HepG2 (cell line): ENCODE measurements around the gene SRC. TPM values are rescaled to one million over a fixed set of nuclear protein-coding genes. Genes with fewer than 3 reads are reported as not detected.

Experiments
- BHLHE40 ChIP-seq: IDR thresholded peaks from 2 replicates; pipeline ENCODE4 v1.6.1; 2011; ENCODE audit warnings: low read length, improper control_type of control experiment
- DNMT1 ChIP-seq: sonication (generic); formaldehyde crosslinking; IDR thresholded peaks from 2 replicates; pipeline ENCODE4 v1.5.1; 2020; ENCODE audit warnings: mild to moderate bottlenecking, missing genetic modification reagents
- SP2 ChIP-seq: sonication (generic); formaldehyde crosslinking; IDR thresholded peaks from 2 replicates; pipeline ENCODE4 v1.5.1; 2020; ENCODE audit warnings: mild to moderate bottlenecking, missing genetic modification reagents
- ZHX2 ChIP-seq, 2 experiments: sonication (generic) in 1 of 2; formaldehyde crosslinking in 1 of 2; IDR thresholded peaks; 2 replicates each; pipeline versions ENCODE4 v1.6.1 to v1.9.0; 2014 to 2022; ENCODE audit warnings: antibody characterized with exemption in 1 of 2, borderline replicate concordance in 1 of 2, inconsistent platforms in 1 of 2, low read depth in 1 of 2, missing genetic modification reagents in 1 of 2
- ZNF121 ChIP-seq: sonication (generic); formaldehyde crosslinking; IDR thresholded peaks from 2 replicates; pipeline ENCODE4 v1.5.0; 2020; ENCODE audit warnings: mild to moderate bottlenecking, missing genetic modification reagents
- ZNF790 ChIP-seq: sonication (generic); formaldehyde crosslinking; IDR thresholded peaks from 2 replicates; pipeline ENCODE4 v1.8.0; 2022; ENCODE audit warnings: missing genetic modification reagents, mild to moderate bottlenecking, borderline replicate concordance
- polyA plus RNA-seq, 8 experiments: library from polyadenylated mRNA; depleted of rRNA in 3 of 8; stranded (reverse) in 7 of 8; unstranded in 1 of 8; fragments of >200 nt; fragmentation: Illumina TruSeq in 4 of 8; extraction: Trizol in 4 of 8; gene quantifications; 2 replicates each; pipeline versions ENCODE4 v1.2.1 to v1.2.3, GENCODE V29; 2011 to 2016; ENCODE audit warnings: low read depth in 4 of 8, missing spikeins in 1 of 8, mixed read lengths in 1 of 8; ENCODE audit not compliant: insufficient read depth in 1 of 8
- total RNA-seq, 5 experiments: library from RNA; depleted of rRNA; stranded (reverse); fragments of >200 nt; fragmentation: Illumina TruSeq; extraction: Trizol; gene quantifications; 2 replicates each; pipeline ENCODE4 v1.2.3, GENCODE V29; 2016; ENCODE audit warnings: low read depth in 1 of 5
- TF ChIP-seq, protein P1 (sequence below): sonication (generic); formaldehyde crosslinking; IDR thresholded peaks from 2 replicates; pipeline ENCODE4 v1.8.0; 2022; ENCODE audit warnings: missing genetic modification reagents, low read depth, mild to moderate bottlenecking, borderline replicate concordance
- TF ChIP-seq, protein P2 (sequence below): sonication (generic); formaldehyde crosslinking; conservative IDR thresholded peaks from 2 replicates; pipeline ENCODE4 v1.4.0; 2020; ENCODE audit warnings: missing genetic modification reagents
- TF ChIP-seq, protein P3 (sequence below): fragments of 450-650 bp; IDR thresholded peaks from 2 replicates; pipeline ENCODE4 v1.6.1; 2017; ENCODE audit warnings: mild to moderate bottlenecking
- TF ChIP-seq, protein P4 (sequence below), 2 experiments: sonication (generic) in 1 of 2; formaldehyde crosslinking in 1 of 2; IDR thresholded peaks; 2 replicates each; pipeline versions ENCODE4 v1.5.1 to v1.6.1; 2011 to 2020; ENCODE audit warnings: borderline replicate concordance in 1 of 2, low read depth in 1 of 2, low read length in 1 of 2, mild to moderate bottlenecking in 1 of 2, missing genetic modification reagents in 1 of 2, moderate library complexity in 1 of 2
- TF ChIP-seq, protein P5 (sequence below): sonication (generic); formaldehyde crosslinking; IDR thresholded peaks from 2 replicates; pipeline ENCODE4 v1.5.0; 2020; ENCODE audit warnings: missing genetic modification reagents, mild to moderate bottlenecking, borderline replicate concordance

The SRC gene
- total and polyA plus RNA-seq, 2 of the 13 experiments (the other 11 are each of a cell fraction or from before 2014, with no cell fraction given), result 54.7 to 192 TPM

DNA sequence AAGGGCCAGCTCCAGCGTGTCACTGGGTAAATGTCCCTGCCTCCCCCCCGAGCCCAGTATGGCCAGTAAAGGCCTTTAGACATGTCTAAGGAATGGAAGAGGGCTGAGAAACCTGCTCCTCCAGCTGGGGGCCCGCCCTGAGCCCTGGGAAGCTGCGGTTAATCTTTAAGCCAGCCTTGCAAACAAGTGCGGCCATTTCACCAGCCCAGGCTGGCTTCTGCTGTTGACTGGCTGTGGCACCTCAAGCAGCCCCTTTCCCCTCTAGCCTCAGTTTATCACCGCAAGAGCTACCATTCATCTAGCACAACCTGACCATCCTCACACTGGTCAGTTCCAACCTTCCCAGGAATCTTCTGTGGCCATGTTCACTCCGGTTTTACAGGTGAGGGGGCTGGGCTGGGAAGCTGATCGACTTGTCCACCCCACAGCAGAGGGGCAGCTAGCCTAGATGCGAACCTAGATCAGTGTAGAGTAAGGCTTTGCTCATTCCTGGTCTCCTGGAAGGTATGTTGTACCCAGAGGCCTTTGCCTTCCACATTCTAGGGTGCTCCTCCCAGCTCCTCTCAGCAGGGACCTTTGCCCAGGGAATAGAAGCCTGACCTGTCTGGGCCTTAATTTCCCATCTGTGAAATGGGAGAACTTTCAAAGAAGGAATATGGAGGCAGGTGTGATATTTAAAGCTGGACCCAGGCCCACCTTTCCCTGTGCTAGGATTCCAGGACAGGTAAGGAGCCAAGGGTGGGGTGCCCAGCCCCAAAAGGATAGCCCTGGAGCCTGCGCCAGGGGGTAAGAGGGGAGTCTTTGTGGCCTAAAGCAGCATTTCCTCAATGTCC, 1.2 kb upstream of the SRC start (continued):
- TF ChIP-seq, protein P1, sequence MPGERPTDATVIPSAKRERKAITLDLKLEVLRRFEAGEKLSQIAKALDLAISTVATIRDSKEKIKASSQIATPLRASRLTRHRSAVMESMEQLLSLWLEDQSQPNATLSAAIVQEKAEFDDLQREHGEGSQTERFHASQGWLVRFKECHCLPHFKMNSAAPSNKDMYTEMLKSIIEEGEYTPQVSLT (CRISPR knock-in tag), result no peak
- TF ChIP-seq DNMT1 (CRISPR knock-in tag) (peak; percentile 79; the same call in 1 of the 2 replicates), ZNF790 (CRISPR knock-in tag) (no peak), ZHX2 (IDR thresholded peaks at IDR 0.05; ENCODE audit: low read depth) (no peak), ZHX2 (CRISPR knock-in tag; IDR thresholded peaks at IDR 0.05; ENCODE audit: borderline replicate concordance) (no peak), SP2 (no peak; the same call in 1 of the 2 replicates), ZNF121 (CRISPR knock-in tag) (peak; percentile 94), BHLHE40 (no peak)
- TF ChIP-seq, protein P2, sequence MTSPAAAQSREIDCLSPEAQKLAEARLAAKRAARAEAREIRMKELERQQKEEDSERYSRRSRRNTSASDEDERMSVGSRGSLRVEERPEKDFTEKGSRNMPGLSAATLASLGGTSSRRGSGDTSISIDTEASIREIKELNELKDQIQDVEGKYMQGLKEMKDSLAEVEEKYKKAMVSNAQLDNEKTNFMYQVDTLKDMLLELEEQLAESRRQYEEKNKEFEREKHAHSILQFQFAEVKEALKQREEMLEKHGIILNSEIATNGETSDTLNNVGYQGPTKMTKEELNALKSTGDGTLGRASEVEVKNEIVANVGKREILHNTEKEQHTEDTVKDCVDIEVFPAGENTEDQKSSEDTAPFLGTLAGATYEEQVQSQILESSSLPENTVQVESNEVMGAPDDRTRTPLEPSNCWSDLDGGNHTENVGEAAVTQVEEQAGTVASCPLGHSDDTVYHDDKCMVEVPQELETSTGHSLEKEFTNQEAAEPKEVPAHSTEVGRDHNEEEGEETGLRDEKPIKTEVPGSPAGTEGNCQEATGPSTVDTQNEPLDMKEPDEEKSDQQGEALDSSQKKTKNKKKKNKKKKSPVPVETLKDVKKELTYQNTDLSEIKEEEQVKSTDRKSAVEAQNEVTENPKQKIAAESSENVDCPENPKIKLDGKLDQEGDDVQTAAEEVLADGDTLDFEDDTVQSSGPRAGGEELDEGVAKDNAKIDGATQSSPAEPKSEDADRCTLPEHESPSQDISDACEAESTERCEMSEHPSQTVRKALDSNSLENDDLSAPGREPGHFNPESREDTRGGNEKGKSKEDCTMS (CRISPR knock-in tag), result no peak
- TF ChIP-seq, protein P3, sequence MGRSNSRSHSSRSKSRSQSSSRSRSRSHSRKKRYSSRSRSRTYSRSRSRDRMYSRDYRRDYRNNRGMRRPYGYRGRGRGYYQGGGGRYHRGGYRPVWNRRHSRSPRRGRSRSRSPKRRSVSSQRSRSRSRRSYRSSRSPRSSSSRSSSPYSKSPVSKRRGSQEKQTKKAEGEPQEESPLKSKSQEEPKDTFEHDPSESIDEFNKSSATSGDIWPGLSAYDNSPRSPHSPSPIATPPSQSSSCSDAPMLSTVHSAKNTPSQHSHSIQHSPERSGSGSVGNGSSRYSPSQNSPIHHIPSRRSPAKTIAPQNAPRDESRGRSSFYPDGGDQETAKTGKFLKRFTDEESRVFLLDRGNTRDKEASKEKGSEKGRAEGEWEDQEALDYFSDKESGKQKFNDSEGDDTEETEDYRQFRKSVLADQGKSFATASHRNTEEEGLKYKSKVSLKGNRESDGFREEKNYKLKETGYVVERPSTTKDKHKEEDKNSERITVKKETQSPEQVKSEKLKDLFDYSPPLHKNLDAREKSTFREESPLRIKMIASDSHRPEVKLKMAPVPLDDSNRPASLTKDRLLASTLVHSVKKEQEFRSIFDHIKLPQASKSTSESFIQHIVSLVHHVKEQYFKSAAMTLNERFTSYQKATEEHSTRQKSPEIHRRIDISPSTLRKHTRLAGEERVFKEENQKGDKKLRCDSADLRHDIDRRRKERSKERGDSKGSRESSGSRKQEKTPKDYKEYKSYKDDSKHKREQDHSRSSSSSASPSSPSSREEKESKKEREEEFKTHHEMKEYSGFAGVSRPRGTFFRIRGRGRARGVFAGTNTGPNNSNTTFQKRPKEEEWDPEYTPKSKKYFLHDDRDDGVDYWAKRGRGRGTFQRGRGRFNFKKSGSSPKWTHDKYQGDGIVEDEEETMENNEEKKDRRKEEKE, result no peak
- TF ChIP-seq, protein P4, sequence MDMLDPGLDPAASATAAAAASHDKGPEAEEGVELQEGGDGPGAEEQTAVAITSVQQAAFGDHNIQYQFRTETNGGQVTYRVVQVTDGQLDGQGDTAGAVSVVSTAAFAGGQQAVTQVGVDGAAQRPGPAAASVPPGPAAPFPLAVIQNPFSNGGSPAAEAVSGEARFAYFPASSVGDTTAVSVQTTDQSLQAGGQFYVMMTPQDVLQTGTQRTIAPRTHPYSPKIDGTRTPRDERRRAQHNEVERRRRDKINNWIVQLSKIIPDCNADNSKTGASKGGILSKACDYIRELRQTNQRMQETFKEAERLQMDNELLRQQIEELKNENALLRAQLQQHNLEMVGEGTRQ (IDR thresholded peaks at IDR 0.05; ENCODE audit: low read depth, low read length), result no peak
- TF ChIP-seq, protein P4 (CRISPR knock-in tag; IDR thresholded peaks at IDR 0.05; ENCODE audit: borderline replicate concordance), result no peak
- TF ChIP-seq, protein P5, sequence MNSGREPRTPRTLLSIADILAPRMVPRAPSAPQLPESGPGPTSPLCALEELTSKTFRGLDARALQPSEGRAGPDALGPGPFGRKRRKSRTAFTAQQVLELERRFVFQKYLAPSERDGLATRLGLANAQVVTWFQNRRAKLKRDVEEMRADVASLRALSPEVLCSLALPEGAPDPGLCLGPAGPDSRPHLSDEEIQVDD (CRISPR knock-in tag), result no peak; the same call in 1 of the 2 replicates
